GM19468 (cell line): ENCODE data around the gene HES3.

ENCODE experiments used
- ATAC-seq: cut with Tn5 transposase; IDR thresholded peaks from one replicate; pipeline ENCODE4 v1.9.1; 2021; ENCODE audit warnings: mild to moderate bottlenecking, moderate library complexity, moderate number of reproducible peaks; ENCODE audit not compliant: unreplicated experiment; ENCODE audit errors: extremely low read depth

The HES3 gene, protein sequence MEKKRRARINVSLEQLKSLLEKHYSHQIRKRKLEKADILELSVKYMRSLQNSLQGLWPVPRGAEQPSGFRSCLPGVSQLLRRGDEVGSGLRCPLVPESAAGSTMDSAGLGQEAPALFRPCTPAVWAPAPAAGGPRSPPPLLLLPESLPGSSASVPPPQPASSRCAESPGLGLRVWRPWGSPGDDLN

DNA sequence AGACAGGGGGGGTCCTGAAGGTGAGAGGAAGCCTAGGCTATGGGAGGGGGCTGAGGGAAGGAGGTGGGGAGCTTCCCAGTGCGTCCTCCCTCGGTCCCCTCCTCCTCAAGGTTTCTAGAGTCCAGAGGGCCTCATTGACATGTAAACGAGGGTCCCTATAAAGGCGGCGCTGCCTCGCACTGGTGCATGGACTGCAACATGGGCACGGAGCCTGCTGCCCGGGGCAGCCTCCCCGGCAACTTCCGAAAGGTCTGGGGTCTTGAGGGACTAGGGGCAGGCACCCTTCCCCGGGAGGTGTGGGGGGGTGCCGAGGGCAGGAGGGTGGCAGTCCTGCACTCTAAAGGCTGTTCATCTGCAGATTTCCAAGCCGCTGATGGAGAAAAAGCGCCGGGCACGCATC lies at the start of gene HES3:
Gene HES3, plus strand, starts transcription at position 187 of the 400 bp plus-strand sequence. Its CDS starts 187 bp downstream, at position 374.
- no peak for ATAC-seq

DNA sequence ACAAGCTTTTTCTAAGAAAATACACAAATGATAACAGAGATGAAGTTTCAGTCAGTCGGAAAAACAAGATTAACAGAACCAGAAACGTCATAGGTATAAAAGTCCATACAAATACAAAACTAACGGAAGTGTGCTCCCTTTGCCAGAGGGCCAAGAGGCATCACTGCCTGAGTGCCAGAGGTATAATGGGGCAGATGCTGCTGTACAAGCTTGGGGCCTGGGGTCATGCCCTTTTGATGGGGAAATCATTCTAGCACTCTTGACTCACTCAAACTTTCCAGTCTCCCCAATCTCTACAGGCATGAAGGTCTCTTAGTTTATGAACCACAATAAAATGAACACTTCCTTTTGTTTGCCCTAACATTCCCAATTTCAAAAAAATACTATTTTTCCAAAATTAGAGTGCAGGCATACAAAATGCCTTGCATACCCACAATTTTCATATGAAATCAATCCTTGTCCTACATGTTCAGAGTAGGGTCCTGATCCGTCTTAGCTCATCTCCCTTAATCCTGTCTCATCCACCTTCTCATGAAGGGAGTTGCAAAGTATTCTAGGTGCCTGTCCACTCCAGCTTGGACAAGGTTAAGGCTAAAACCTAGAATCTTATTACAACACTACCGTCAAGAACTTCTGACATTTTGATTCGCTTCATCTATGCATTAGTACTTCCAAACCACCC lies 46.1 kb upstream of the HES3 start:
- ATAC-seq, result no peak

DNA sequence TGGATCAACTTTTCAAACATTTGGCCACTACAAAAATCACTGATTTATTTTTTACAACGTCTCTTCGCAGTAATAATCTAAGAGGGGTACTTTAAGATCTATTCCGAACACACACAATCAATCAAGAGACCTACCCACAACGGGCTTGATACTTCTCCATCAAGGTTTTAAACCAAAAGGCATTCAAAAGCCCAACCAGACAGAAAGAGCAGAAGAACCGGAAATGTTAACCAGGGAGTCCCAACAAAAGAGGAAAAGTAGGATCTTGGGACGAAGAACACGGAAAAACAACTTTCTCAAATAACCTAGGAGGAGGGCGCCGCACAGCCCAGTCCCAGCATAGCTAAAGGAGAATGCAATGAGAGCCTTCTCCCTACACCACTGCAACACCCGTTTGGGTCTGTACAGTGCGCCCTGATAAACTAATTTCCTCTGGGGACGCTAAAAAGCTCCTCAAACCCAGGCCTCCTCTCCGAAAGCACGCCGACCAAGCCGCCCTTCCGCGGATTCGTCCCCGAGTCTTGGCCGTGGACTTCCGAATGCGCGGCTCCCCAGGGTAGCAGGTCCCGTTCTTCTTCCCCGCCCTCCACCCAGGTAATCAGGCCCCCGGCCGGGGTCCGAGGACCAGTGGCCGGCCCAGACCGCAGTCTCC lies 45.2 kb upstream of the HES3 start:
- ATAC-seq, result no peak

DNA sequence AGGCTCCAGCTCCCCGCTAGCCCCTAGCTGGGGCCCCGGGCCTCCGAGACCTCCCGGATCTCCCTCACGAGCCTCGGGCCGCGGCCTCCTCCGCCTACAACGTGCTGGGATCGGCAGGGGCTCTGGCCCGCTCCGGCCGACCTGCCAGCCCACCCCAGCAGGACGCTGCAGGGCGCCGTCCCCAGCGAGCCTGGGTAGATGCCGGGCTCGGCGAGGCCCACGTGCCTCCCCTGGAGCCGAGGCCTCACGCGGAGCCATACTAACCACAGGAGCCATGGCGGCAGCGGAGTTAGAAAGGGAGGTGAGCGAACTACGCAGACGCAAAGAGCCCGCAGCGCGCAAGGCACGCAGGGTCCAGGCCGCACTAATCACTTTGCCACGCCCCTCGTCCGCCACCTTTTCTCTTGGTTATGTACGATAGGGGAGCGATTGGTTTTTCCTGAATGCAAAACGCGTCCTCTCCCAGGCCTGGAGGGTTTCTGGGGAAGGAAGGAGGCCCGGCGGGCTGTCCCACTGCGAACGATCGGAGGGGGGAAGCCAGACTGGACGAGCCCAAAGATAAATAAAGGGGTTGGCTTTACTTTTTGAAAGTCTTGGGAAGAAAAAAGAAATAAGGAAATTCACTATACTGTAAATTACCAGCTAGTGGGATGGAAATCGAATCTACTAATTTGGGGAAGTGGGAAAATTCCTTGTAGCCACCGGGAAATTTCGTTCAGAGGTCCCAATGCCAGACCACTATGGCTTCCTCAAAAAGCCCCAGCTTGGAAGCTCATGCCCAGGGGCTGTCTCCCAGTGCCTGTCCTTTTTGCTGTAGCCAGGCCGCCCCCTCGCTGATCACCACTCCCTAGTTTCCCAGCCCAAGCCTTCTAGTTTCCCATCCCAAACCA lies 44.4 kb upstream of the HES3 start, which contains the start of gene RPL22:
Gene RPL22, minus strand, starts transcription at position 298 of the 890 bp plus-strand sequence. Its CDS starts 22 bp downstream, at position 276.
- peak; percentile 87 for ATAC-seq

DNA sequence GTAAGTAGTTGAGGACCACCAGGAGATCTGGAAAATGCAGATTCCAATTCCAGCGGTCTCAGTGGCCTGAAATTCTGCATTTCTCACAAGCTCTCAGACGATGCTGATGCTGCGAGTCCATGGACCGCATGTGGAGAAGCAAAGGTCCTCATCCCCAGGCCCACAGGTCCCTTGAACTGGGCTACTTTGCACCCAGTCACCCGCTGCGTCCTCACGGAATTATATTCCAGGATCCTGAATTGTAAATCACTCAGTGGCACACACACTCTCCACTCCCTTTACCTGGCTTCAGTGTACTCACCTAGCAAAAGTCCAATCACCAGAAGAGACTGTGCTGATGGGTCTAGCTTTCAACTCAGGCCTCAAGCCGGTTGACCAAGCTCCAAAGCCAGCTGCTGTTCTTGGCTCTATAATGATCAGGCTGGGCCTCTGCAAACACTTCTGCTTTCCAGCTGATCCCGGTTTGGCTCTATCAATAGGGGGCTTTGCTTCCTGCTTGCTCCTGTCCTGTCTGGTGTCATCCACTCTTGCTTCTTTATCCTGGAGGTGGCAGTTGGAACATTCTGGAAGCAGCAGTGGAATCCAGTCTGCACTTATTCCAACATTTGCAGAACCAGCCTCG lies 43.7 kb upstream of the HES3 start:
- no peak for ATAC-seq

DNA sequence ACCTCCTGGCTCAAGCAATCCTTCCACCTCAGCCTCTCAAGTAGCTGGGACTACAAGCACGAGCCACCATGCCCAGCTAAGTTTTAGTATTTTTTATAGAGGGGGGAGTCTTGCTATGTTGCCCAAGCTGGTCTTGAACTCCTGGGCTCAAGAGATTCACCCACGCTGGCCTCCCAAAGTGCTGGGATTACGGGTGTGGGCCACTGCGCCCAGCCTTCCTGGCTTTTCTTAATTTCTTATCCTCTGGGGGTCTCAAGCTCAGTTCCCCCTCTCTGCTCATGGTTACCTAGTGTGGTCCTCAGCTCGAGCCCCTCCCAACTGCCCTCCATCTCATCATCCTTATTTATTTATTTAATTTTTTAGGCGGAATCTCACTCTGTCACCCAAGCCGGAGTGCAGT lies 41.7 kb upstream of the HES3 start:
- no peak for ATAC-seq

DNA sequence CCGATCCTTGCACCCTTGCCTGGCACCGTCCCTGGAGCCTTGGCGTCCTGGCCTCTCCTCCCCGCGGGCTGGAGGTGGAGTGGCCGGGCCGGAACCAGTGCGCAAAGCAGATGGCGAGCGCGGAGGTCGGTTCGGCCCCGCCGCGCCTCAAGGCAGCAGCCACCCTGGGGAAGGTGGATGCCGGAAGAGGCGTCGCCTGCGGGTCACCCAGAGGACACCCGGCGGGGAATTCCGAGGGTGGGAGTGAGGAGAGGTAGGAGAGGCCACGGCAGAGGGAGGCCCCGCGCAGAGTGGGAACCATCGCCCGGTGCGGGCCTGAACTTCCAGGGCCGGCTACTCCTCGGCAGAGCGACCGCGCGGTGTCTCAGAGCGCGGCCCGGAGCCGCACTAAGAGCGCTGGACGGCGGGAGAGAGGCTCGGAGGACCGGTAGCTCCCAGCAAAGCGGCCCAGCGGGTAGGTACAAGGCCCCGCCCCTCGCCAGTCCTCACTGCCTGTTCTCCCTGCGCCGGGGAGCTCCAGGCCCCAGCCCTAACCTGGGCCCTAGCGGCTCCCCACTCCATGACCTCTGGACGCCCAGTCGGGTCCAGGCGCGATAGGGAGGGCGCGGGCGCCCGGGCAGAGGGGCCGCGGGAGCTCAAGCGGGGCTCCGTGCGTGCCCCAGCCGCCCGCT lies 38.0 kb upstream of the HES3 start, which contains the start of gene RNF207:
Gene RNF207, plus strand, starts transcription at position 271 of the 671 bp plus-strand sequence. CDS start 417 bp downstream, outside the sequence.
- ATAC-seq, result no peak

DNA sequence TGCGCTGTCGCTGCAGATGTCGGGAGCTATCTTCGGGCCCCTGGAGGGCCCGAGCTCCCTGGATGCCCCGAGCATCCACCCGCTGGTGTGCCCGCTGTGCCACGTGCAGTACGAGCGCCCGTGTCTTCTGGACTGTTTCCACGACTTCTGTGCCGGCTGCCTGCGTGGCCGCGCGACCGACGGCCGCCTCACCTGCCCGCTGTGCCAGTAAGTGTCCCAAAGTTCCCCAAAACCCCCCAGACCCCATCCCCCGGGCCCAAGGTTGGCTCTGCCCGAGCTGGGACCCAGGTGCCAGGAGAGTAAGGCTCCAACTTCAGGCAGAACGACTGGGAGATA lies 37.5 kb upstream of the HES3 start:
- no peak for ATAC-seq

DNA sequence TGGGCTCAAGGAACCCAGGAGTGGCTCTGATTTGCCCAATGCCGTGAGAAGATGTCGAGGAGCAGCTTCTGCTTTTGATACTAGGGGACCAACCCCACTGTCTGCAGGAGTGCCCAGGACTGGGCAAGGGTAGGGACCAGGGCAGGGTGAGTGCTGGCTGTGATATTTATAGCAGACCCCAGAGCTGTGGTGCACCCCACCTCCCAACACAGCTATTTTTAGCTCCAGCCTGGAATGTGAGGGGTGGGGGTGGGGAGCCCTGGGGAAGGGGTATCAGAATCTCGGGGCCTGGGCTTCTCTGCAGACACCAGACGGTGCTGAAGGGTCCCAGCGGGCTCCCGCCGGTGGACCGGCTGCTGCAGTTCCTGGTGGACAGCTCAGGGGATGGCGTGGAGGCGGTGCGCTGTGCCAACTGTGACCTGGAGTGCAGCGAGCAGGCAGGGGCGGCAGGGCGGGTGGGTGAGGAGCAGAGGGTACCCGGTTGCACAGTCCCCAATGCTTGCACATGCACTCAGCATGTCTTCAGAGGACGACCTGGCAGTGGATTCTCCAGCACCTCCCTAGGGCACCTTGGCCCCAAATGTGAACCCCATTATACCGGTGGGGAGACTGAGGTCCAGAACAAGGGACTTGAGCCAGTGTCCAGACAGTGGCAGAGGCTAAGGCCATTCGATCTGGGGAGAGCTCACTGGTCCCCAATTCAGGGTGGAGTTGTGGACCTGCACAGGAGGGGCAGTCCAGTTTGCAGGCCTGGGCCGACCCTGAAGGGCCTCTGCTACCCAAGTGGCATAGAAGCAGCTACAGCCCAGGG lies 36.7 kb upstream of the HES3 start:
- no peak for ATAC-seq

DNA sequence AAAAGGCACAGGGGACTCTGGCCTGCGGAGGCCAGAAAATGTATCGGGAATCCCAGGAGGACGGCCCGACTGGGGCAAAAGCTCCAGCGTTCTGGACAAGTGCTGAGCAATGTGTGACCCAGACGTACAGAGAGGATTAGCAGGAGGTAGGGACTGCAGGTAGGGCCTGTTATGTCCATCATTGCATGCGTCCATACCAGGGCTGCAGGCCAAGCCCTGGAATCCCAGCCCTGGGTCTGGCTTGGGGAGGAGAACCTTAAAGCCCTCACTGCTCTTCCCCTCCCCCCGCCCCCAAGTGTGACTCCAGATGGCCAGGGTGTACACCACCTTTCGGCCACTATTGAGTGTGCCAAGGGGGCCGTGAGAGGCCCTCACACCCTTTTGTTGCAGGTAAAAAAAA lies 36.1 kb upstream of the HES3 start:
- ATAC-seq, result no peak

DNA sequence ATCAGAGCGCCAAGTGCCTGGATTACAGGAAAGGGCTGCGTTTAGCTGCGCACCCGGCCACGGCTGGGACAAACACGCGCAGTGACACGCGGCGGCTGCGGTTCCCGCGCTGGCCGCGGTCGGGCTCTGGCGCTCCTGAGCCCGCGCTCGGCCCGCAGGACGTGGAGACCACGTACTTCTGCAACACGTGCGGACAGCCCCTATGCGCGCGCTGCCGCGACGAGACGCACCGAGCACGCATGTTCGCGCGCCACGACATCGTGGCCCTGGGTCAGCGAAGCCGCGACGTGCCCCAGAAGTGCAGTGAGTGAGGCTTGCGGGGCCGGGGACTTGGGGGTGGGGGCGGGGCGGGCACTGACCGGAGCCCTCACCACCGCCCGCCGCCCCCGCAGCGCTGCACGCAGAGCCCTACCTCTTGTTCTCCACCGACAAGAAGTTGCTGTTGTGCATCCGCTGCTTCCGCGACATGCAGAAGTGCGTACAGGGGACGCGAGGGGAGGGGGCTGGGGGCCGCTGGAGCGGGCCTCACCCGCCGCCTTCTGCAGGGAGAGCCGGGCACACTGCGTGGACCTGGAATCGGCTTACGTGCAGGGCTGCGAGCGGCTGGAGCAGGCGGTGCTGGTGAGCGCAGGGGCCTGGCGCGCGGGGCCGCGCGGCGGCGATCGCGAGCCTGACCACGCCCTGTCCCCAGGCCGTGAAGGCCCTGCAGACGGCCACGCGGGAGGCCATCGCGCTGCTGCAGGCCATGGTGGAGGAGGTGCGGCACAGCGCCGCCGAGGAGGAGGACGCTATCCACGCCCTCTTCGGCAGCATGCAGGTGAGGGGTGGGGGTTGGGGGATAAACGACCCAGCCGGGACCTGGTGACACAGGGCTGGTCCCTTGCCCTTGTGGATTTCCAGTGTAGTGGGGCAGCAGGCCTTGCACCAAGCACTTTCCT lies 35.0 kb upstream of the HES3 start:
- no peak for ATAC-seq

DNA sequence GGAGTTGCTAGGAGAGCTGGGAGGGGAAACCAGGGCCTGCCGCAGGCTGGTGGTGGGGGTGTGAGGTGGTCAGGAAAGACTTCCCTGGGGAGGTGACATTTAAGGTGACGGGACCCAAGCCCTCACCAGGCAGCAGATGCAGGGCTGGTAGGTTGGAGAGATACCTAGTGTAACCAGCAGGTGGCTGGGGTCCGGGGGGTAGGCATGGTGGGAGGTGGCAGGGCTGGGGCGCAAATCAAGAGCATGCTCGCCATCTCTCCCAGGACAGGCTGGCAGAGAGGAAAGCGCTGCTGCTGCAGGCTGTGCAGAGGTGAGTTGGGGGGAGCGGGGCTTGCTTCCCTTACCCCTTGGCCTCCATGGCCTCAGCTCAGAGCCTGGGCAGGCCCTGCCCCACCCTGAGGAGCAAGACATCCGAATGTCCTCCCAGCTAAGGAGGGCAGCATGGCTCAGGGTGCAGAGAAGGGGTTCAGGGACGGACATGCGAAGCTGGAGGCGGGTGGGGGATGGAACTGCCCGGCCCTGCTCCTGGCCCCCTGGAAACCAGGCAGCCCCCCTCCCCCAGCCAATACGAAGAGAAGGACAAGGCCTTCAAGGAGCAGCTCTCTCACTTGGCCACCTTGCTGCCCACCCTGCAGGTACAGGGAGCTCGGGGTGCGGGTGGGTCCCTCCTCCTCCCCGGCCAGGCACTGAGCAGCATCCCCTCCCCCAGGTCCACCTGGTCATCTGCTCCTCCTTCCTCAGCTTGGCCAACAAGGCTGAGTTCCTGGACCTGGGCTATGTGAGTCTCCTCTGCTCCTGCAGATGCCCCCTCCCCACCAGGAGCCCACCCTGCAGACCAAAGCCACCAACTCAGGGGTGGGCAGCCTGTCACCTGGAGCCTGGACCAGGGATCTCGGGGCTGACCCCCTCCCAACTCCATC lies 34.1 kb upstream of the HES3 start:
- no peak for ATAC-seq

DNA sequence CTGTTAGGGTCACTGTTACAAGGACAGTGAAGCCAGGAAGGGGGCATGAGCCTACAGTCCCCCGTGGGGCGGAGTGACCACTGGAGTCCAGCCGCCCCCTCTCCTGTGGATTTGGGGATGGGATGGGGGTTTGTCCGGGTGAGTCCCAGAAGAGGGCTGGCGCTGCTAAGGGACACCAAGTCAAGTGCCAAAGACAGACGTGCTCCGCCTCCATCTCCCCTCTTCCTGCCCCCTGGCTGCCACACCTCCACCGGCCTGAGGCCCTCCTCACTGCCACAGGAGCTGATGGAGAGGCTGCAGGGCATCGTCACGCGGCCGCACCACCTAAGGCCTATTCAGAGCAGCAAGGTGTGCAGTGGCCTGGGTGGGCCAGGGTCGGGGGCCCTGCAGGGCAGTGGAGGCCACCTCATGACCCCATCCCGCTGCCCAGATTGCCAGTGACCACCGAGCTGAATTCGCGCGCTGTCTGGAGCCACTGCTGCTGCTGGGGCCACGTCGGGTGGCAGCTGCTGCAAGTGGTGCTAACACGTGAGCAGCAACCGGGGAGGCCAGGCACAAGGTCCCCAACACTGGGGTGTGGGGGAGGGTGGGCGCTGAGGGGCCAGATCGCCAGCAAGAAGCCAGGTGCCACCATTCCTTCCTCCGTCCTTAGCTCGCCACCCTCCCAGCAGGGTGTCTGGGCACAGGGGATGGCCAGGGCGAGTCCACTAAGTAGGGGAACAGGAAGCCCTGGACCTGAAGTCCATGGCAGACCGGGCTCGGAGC lies 33.2 kb upstream of the HES3 start:
- no peak for ATAC-seq

DNA sequence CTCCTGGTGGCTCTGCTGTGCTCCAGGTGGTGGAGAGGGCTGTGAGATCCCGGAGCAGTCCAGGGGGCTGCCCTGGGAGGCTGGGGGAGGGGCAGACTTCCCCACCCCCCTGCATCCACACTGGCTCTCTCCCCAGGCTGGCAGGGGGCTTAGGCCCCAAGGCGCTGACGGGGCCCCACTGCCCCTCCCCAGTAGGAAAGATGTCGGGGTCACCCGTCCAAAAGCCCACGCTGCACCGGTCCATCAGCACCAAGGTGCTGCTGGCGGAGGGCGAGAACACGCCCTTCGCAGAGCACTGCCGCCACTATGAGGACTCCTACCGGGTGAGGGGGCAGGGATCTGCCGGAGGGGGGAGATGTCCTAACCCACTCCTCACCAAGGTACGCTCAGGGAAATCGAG lies 32.2 kb upstream of the HES3 start:
- no peak for ATAC-seq

DNA sequence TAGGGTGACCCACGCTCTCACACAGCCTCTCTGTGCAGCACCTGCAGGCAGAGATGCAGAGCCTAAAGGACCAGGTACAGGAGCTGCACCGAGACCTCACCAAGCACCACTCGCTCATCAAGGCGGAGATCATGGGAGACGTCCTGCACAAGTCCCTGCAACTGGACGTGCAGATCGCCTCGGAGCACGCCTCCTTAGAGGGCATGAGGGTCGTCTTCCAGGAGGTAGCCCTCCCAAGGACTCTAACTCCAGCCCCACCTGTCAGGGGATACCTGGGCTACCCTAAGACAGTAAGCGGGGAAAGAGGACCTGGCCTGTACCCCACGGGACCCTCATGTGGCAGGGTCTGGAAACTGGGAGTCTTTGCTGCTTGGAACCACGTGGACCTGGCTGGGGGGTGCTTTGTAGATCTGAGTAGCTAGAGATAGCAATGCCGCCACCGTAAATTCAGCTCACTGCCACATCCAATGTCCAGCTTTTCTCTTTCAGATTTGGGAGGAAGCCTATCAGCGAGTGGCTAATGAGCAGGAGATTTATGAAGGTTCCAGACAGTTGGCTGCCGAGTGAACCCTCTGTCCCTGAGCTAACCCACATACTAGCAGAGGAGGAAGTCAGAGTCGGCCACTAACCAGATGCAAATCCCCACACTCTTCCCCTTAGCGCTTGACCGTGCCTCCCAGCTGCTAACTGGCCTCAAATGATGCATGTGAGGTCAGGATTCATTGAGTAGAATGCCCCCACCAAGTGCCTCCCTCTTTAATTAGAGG lies 31.6 kb upstream of the HES3 start:
- no peak for ATAC-seq
